ENCODE data around the gene MACROD2. TPM values are rescaled to one million over a fixed set of nuclear protein-coding genes. Genes with fewer than 3 reads are reported as not detected.

The MACROD2 gene
- total RNA-seq, 2 donors from 2014 or later, result 0.95 to 4.2 TPM

- no peaks in the 10 kb centered on the region for H3K36me3 ChIP-seq
- no peaks in the 10 kb centered on the region for H3K27me3 ChIP-seq (replicated peaks; ENCODE audit: insufficient read depth)
- H3K4me1 ChIP-seq (ENCODE audit: control insufficient read depth in 1 of 2, low read depth in 2 of 2), result no peaks in the 10 kb centered on the region
- no peak for TF ChIP-seq CTCF (IDR thresholded peaks at IDR 0.05)
- H3K4me3 ChIP-seq, result no peak overlapping the region
- DNase-seq (ENCODE audit: low spot score), result no peak
- no peak for ATAC-seq (ENCODE audit: insufficient number of reproducible peaks, low FRiP score, low read depth)
- no peak overlapping the region for H3K27ac ChIP-seq
- no peaks in the 10 kb centered on the region for H3K9me3 ChIP-seq
These were observed 763.0 kb downstream of the MACROD2 start for GRCh38 chr20:14758356-14758755.

- H3K36me3 ChIP-seq, result no peaks in the 10 kb centered on the region
- ATAC-seq (ENCODE audit: insufficient number of reproducible peaks, low FRiP score, low read depth) (no peak), DNase-seq (ENCODE audit: low spot score) (no peak)
- H3K27me3 ChIP-seq (replicated peaks; ENCODE audit: insufficient read depth), result no peaks in the 10 kb centered on the region
- no peaks in the 10 kb centered on the region for H3K4me1 ChIP-seq (ENCODE audit: control insufficient read depth in 1 of 2, low read depth in 2 of 2)
- no peaks in the 10 kb centered on the region for H3K9me3 ChIP-seq
- H3K27ac ChIP-seq, result no peak overlapping the region
- TF ChIP-seq CTCF (IDR thresholded peaks at IDR 0.05), result no peak
- no peak overlapping the region for H3K4me3 ChIP-seq
These were observed 764.7 kb downstream of the MACROD2 start for GRCh38 chr20:14759979-14760378.

DNA sequence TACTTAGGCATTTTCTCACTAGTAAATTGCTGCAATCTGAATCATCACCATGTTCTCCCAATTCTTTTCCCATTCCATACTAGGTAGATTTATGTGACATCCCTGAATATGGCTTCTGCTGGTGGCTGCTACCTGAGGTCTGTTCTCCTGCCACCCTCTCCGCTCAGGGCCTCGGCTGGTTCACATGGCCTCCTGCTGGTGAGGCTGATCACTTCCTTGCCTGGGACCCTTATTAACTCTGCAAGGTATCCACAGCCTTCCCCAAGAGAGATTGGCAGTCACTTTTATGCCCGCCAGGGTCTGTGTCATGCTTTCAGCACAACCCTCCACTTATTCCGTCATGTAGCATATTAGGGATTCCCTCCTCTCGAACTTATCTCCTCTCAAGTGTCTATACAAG, 766.6 kb downstream of the MACROD2 start:
- ATAC-seq (ENCODE audit: insufficient number of reproducible peaks, low FRiP score, low read depth), result no peak
- no peak for TF ChIP-seq CTCF (IDR thresholded peaks at IDR 0.05)
- H3K27me3 ChIP-seq (replicated peaks; ENCODE audit: insufficient read depth), result no peaks in the 10 kb centered on the region
- H3K36me3 ChIP-seq, result no peaks in the 10 kb centered on the region
- H3K4me1 ChIP-seq (ENCODE audit: control insufficient read depth in 1 of 2, low read depth in 2 of 2), result no peaks in the 10 kb centered on the region
- DNase-seq (ENCODE audit: low spot score), result no peak
- no peaks in the 10 kb centered on the region for H3K9me3 ChIP-seq
- no peak overlapping the region for H3K27ac ChIP-seq
- no peak overlapping the region for H3K4me3 ChIP-seq

GRCh38 chr20:14764511-14765369, 769.4 kb downstream of the MACROD2 start:
- ATAC-seq (ENCODE audit: insufficient number of reproducible peaks, low FRiP score, low read depth) (no peak), DNase-seq (ENCODE audit: low spot score) (no peak)
- Histone ChIP-seq H3K27ac (no peak overlapping the region), H3K4me3 (no peak overlapping the region), H3K36me3 (no peaks in the 10 kb centered on the region), H3K4me1 (ENCODE audit: control insufficient read depth in 1 of 2, low read depth in 2 of 2) (no peaks in the 10 kb centered on the region), H3K9me3 (no peaks in the 10 kb centered on the region), H3K27me3 (replicated peaks; ENCODE audit: insufficient read depth) (no peaks in the 10 kb centered on the region)
- TF ChIP-seq CTCF (IDR thresholded peaks at IDR 0.05), result no peak

DNA sequence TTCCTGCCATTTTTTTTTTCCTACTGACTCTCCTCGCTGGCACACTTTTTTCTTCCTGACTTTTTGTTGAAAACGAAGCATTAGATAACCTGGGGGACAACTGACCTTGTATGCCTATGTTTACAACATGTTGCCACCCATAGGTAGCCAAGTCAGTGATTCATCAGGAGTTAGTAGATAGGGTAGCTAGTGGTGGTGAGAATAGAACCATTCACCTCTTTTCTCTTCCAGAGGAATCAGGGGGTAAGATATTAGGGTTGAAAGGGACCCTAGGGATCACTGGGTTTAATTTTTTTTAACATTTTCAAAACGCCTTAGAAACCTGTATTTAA, 770.0 kb downstream of the MACROD2 start:
- Histone ChIP-seq H3K27ac (no peak overlapping the region), H3K4me1 (ENCODE audit: control insufficient read depth in 1 of 2, low read depth in 2 of 2) (no peaks in the 10 kb centered on the region), H3K9me3 (no peaks in the 10 kb centered on the region), H3K4me3 (no peak overlapping the region), H3K27me3 (replicated peaks; ENCODE audit: insufficient read depth) (no peaks in the 10 kb centered on the region), H3K36me3 (no peaks in the 10 kb centered on the region)
- ATAC-seq (ENCODE audit: insufficient number of reproducible peaks, low FRiP score, low read depth), result no peak
- DNase-seq (ENCODE audit: low spot score), result no peak
- no peak for TF ChIP-seq CTCF (IDR thresholded peaks at IDR 0.05)
